NAMALWA (cell line): ENCODE results near the gene LRRC8C.

Experiments
- DNase-seq: peaks from one replicate; pipeline ENCODE4 v3.0.0-alpha.2; 2015; ENCODE audit warnings: low spot score

The LRRC8C gene

DNA sequence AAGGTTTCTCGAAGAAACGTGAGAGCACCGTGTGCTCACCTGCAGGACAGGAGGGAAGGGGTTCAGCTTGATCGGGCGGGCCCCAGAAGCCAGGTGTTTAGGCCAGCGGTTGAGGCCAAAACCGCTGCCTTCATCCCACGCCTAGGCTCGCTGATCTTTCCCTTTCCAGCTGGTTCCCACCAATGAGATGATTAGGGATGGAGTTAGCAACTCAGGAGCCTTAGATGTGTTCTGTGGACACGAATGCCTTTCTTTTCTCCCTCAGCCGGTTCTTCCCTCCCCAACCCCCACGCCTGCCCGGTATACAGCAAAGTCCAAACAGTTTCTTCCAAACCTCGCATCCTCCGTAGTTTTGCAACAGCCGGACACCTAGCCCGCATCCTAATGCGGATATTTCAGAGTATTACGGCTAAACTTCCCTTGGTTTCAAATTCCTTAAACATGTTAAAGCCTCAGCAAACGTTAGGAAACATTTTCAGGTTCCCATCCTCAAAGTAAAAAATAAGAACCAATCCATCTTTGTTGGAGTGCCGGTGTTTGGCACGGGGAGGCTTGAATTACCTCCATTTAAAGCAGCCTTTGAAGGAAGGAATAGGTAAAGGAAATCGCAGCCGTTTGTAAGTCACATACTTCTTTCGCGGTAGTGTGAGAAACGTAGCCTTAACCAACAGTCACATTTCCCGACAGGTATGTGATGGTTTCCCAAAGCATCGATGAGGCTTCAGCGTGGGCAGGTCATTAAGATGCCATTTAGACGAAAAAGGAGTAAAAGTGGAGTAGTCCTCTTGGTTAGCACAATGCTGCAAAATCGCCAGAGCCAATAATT, 1.1 kb downstream of the LRRC8C start:
- no peak for DNase-seq

DNA sequence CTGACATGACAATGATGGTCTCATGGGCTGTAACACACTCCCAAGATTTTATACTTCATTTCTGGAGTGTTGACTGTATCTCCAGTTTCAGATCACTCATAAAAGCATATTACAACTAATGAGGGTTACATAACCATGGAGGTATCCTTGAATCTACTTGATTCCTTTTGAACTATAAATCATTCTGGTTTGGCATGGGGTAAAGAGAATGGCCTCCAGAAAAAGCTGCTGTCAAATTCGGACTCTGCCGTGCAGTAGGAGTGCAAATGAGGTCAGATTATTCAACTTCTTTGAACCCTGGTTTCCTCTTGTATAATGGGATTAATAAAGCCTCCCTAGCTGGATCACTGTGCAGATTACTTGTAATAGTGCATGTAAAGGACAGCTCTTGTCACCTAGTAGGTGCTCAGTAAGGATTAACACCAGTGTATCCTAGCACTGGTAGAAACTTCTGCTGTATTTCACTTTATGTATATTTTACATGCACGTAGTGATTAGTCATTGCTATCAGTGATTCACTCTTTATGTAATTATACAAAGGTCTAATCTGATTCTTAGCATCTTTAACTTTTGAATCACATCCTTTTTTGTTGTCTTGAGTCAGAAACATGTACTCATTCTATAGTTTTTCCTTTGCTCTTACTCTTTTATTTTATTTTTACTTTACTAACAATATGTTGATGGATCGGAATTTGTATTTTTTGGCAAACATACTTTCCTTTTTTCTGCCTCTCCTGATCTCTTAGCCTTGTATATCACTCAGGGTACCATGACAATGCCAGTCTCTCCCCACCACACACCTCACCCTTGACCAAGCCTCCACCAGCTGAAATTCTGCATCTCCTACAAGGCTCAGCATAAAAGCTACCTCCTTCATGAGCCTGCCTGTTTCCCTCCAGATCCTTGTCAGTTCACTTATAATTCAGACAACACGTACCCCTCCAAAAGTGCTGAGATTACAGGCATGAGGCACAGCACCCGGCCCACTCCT, 3.2 kb downstream of the LRRC8C start:
- no peak for DNase-seq

DNA sequence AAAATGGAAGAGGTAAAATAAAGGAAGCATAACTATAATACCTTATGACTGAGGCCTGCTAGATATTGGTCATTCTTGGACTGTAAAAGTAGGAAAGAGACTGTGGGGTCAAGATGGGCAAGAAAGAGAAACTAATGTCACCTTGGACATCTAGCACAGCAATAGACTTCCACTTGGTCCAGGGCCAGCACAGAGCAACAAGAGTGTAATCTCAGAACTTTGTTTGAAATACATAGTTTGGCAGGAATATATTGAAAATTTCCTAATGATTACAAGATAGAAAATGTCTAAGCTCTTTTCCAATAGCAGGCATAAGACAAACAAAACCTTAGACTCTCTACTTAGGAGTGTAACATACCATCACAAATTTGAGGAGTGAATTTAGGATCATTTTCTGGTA, 4.6 kb downstream of the LRRC8C start:
- no peak for DNase-seq

DNA sequence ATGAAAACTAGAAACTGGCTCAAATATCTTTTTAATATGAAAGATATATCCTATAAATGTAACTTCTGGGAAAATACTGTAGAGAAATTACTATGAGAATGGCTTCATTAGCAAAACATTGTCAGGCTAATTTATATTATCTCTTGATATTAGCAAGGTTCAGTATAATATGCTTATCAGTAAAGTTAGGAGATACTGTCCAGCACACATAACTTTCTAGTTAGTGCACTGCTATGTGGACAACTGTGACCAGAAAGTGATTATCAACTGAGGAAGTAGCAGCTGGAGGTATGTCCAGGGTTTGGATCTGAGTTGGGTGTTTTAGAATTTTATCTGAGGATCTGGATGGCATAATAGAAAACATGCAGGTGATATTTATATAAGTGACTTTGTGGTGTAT, 7.5 kb downstream of the LRRC8C start:
- DNase-seq: no peak

DNA sequence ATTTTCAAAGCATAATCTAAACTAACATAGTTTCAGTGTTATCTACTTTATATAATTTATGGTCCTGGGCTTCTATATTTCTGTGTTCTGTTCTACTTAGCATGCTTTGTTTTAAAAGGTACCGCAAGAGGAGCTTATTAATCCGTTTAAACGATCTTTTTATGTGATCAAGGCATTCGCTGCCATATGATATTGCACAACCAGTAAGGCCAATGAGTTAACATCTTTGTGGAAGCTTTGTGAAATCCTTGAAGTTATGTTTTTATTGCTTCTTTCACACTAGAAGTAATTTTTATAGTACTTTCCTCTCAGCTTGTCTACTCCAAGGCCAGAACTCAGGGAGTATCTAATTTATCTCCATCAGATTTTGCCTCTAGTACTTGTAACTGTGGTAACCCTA, 8.9 kb downstream of the LRRC8C start:
- no peak for DNase-seq

DNA sequence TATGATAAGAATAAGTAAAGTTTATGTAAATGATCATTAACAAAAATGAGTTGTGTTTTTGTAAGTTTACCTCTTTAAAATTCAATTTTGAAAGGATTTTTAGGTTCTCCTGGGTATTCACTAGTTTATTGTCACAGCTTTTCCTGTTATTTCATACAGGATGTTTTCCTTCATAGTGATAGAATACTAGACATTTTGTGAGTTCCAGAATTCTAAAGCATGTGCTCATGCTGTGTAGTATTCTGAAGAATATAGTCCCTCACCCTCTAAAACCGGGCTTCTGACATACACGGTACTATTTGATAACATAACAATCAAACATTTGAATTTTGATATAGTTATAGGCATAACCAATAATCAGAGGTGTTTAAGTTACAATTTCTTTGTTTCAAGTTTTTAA, 10.7 kb downstream of the LRRC8C start:
- DNase-seq: no peak

DNA sequence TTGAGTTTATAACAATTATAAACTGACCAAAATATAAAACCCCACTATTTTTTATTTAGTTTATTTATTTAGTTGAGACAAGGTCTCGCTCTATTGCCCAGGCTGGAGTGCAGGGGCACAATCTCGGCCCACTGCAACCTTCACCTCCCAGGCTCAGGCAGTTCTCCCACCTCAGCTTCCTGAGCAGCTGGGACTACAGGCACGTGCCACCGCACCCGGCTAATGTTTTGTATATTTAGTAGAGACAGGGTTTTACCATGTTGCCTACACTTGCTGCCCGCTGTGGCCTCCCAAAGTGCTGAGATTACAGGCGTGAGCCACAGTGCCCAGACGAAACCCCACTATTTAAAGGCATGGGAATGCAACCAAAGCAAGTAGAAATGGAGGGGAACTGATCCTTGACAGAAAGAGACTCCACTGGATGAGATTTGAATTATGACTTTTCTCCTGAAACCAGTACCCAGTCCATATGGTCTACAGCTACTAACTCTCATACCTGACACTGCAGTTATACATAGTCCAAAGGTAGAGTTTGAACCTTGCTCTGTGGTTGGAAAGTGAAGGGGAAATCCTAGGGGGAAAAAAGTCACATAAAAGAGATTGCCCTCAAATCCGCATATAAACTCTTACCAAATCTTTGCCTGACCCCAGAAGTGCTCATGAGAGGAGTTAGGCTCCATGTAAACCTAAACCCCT, 11.3 kb downstream of the LRRC8C start:
- no peak for DNase-seq

DNA sequence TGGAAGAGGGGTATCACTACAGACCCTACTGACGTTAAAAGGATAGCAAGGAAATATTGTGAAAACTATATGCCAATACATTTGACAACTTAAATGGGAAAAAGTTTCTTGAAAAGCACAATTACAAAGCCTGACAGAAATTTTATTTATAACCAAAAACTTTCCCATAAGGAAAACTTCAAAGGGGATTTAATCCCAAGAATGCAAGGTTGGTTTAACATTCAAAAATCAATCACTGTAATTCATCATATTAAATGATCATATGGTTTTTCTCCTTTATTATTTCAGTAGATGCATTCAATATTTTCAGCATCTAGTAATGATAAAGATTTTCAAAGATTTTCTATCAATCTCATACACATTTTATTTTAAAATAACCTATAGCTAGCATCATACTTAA, 13.3 kb downstream of the LRRC8C start:
- DNase-seq: no peak

DNA sequence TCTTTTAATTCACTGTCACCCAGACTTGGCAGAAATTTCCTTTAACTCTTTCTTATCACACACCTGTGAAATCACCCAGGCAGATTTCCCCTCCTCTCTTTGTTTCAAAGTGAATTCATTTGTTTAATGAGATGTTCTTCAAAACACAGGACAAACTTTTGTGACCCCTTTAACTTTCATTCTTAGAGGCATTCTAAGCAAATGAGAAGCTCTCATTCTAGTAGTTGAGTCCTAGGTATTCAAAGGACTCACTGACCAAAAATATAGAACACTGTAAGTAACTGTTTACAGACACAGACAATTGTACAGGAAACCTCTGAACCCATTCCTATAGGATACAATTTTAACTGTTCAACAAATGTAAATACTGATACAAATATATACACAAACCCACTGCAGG, 16.9 kb downstream of the LRRC8C start:
- no peak for DNase-seq

DNA sequence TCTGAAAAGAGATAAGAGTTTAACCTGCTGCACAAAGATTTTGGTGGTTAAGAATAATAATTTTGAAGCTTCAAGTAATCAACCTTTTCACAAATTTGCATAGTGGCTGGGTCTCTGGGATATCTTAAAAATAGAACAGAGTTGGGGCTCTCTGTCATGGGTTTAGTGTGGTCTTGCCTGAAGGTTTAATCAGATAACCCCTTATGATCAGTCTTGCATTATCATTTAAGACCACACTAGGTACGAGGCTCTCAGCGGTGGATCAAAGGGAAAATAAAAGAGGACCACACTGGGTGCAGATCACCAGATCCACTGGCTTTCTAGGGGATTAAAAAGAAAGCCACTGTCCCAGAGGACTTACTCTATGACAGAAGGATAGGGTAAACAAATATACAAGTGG, 19.5 kb downstream of the LRRC8C start:
- DNase-seq: no peak

DNA sequence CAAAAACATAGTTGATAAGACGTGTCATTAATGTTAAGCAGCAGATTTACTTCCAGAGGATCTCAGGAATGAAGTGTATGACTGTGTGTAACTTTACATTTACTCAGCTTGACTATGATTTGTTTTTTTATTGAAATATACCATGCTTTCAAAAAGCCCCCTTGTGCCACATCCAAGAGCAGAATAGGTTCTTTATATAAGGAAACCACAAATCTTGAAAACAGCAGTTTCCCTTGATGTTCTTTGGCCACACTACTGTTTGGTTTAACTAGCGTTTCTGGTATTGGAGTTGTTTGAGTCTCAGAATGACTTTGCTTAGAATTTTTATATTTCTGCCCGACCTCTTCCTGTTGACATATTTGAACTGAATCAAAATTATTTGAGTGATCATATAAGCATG, 25.0 kb downstream of the LRRC8C start:
- no peak for DNase-seq

DNA sequence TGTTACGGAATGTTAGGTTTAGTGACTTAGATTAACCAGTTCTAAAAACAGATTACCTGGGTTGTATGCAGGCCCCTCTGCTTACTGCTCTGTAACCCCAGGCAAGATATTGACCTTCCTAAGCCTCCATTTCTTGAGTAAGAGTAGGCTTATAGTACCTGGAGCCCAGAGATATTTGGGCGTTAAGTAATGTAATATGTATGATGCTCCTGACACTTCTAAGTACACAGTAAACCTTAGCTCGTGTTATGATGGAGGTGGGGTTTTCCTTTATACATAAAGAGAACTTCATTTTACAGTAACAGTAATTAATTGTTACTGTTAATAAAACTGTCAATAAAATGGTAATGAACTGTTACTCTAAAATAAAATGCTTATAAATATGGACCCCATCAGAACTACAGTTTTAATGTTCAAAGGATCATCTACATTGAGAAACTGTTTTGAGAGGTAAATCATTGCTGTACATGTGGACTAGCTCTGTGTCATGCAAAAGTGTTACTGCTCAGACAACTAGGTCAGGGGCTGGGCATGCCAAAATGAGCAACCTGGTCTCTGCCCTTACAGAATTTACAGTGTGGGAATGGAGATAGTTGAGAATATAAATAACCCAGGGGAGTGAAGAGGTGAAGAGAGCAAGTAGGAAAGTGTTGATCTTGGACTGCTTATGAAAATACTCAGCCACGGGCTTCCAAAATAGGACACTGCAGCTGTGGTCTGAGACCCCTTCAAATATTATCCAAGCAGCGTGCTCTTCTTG, 26.6 kb downstream of the LRRC8C start:
- no peak for DNase-seq

DNA sequence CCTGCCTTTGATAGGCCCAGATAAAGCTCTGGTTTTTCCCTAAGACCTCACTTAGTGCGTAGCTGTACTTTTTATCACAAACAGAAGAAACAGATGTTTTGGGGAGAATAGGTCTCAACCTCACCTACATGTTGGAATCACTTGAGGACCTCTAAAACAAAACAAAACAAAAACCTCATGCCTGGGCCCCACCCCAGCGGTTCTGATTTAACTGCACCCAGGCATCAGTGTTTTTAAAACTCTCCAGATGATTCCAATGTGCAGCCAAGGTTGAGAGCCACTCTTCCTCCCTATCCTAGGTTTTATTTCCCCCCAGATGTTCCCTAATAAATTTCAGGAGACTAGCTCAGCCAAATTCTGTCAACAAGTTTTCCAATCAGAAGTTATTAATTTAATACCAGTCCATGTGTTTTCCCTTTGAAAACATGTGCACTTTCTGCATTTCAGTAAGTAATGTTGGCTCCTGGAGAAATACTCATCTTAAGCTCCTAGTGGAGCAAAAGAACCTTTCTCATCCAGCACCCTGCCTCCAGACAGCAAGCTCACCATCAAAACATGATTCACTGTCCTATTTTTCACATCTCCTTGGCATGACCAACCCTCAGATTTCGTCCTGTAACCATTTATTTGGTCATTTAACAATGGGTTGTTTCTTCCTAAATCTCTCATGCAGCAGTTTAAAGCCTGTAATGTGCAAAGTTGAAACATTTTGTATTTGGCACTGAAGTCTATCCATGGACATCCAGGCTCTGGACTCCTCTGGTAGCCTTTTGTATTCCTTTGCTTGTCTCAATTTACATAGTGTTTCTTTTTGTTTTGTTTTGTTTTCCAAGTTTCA, 27.5 kb downstream of the LRRC8C start:
- no peak for DNase-seq

DNA sequence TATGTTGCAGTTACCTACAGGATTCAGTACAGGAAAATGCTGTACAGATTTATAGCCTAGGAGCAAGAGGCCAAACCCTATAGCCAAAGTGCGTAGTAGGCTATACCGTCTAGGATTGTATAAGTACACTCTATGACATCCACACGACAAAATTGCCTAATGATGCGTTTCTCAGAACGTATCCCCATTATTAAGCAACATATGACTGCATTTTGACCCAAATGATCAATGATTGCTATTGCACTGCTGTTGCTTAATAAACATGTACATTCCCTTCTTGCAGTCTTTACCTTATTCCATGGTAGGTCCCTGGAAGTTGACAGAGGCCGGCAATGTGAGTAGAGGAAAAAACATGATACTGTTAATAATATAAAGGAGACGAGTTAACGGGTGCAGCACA, 33.0 kb downstream of the LRRC8C start:
- no peak for DNase-seq

DNA sequence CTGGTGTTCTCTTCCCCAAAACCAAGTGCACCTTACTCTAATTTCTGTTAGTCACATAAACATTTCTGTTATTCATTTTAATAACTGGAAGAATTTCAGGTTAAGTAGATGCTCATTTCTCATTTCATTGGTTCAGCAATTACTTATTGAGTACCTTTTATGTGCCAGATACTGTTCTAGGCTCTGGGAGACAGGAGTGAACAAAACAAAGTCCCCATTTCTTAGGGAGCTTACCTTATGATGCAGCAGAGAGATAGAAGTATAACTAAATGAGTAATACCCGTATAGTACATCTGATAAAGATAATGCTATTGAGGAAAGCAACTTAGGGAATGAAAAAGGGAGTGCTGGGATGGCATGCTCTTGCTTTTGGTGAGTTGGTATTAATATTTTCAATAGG, 33.7 kb downstream of the LRRC8C start:
- DNase-seq: no peak

DNA sequence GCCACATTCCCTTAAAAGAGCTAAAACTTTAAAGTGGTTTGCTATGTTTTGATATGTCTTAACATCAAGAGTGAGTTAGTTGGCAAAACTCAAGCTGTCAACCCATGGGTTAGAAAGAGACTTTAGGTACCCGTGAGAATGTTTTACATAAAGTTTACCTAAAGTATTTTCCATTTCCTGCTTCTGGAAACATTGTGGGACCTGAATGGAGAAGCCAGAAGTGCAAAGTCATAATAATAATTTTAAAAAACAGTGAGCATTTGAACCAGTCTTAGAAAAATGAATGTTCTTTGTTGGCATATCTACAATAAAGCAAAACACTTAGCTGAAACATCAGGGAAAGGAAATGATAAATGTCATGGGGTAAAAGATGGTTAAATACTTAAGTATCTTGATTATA, 34.8 kb downstream of the LRRC8C start:
- DNase-seq: no peak

DNA sequence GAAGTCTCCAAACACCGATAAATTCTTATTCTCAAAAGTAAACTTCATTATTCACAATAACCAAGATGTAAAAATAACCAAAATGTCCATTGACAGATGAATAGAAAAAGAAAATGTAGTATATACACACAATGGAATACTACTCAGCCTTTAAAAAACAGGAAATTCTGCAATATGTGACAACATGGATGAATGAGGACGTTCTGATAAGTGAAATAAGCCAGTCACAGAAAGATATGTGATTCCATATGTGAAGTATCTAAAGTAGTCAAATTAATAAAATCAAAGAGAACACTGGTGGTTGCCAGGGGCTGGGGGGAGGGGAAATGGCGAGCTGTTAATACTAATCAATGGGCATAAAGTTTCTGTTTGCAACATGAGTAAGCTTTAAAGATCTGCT, 36.0 kb downstream of the LRRC8C start:
- DNase-seq: no peak

DNA sequence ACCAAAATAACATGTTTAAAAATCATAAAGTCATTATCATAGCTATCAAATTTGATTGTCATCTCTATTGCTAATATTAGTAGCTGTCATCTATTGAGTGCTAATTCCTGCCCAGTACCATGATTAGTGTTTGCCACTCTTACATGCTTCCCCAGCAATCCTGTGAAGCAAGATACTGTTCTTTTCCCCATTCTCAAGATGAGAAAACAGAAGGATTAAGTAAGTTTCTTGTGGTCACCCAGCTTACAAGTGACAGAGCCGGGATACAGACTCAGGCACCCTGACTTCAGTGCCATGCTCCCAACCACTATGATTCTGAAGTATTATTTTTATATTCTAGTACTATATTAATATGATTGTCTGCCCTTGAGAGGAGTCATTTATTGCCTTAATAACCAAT, 36.5 kb downstream of the LRRC8C start:
- DNase-seq: no peak

DNA sequence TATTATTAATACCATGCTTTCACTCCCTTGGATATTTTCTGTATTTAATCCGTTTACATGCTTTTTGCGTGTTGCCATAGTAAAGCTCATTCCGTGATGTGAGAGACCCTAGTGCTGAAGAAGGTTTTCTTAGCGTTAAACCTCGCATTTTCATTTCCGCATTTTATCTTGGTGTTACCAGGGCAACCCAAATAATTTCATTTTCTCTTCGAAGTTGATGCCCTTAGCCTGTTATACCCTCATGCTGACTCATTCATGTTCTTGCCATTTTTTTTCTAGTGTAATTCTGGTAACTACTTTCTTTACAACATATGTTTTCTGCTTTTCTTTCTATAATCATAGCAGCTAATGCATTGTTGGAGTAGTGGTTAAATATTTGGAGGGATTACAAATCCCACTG, 37.2 kb downstream of the LRRC8C start:
- DNase-seq: peak; percentile 93

DNA sequence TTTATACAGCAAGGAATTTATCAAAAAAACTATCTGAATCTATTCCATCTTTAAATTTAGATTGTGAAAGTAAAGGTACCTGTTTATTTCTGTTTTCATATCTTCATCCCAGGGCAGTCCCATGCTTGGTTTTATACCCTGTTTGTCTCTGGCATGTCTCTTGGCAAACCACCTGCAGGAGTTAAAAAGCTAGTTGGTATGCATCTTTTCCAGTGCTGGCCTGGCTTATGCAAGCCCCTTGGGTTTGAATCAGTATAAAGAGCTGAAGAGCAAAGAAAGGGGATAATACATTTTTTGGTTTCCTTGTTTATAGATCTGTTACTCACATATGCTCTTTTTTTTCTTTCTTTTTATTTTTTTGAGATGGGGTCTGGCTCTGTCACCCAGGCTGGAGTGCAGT, 37.8 kb downstream of the LRRC8C start:
- no peak for DNase-seq
